Stomach (tissue), 9 donors: ENCODE measurements around the gene CTAG1B. TPM values are rescaled to one million over a fixed set of nuclear protein-coding genes. Genes with fewer than 3 reads are reported as not detected.

Experiments used
- DNase-seq, 2 donors: peaks; one replicate each; pipeline versions ENCODE4 v3.0.0 to v3.0.0-alpha.2; 2013 to 2019
- H3K27ac ChIP-seq, 5 donors: fragments of 200-600 bp in 4 of 5; sonication (generic) in 4 of 5; one replicate each; pipeline ENCODE4 v1.5.1; 2013 to 2019; ENCODE audit warnings: mild to moderate bottlenecking in 1 of 5, moderate library complexity in 1 of 5
- H3K27me3 ChIP-seq, 3 donors: fragments of 200-600 bp; sonication (generic); one replicate each; pipeline ENCODE4 v1.5.1; 2017 to 2019; ENCODE audit warnings: mixed run types in 1 of 3
- H3K36me3 ChIP-seq, 4 donors: fragments of 200-600 bp; sonication (generic); 1 replicate in 3 of 4; 2 replicates in 1 of 4; pipeline ENCODE4 v1.5.1; 2016 to 2019
- H3K4me1 ChIP-seq, 4 donors: fragments of 200-600 bp; sonication (generic); one replicate each; pipeline ENCODE4 v1.5.1; 2016 to 2019
- H3K4me3 ChIP-seq, 4 donors: fragments of 200-600 bp; sonication (generic) in 3 of 4; one replicate each; pipeline ENCODE4 v1.5.1; 2016 to 2019; ENCODE audit warnings: mild to moderate bottlenecking in 1 of 4
- H3K9me3 ChIP-seq, 4 donors: fragments of 200-600 bp; sonication (generic); one replicate each; pipeline ENCODE4 v1.5.1; 2016 to 2019
- EP300 ChIP-seq: sonication (generic); formaldehyde crosslinking; IDR thresholded peaks from one replicate; pipeline ENCODE4 v1.6.1; 2017; ENCODE audit warnings: antibody characterized with exemption
- POLR2A ChIP-seq, 4 donors: fragments of 450-650 bp; IDR thresholded peaks; one replicate each; pipeline ENCODE4 v1.6.1; 2016; ENCODE audit warnings: antibody characterized with exemption in 4 of 4, control low read depth in 2 of 4, mild to moderate bottlenecking in 1 of 4, moderate library complexity in 1 of 4
- POLR2AphosphoS5 ChIP-seq, 3 donors: sonication (generic); formaldehyde crosslinking; IDR thresholded peaks; one replicate each; pipeline ENCODE4 v1.6.1; 2016; ENCODE audit warnings: antibody characterized with exemption in 3 of 3
- WGBS, 5 donors: extraction: QIAGEN DNeasy Blood & Tissue Kit in 3 of 5; methylation state at CpG; one replicate each; pipeline versions ENCODE4 v1.1.5 to v1.1.7; 2013 to 2018; 5-methylcytosine and 5-hydroxymethylcytosine counted together
- intact Hi-C: fragments of 100-400 bp; cut with DNase I; formaldehyde crosslinking; loops from one replicate; pipeline ENCODE4 v1.15.1; 2023; ENCODE audit warnings: low total_unique reads
- polyA plus RNA-seq, 3 donors: library from polyadenylated mRNA; stranded (reverse); fragments of 200-250 nt; gene quantifications; one replicate each; pipeline ENCODE4 v1.2.3, GENCODE V29; 2013
- total RNA-seq, 5 donors: library from RNA; depleted of rRNA; stranded (reverse); fragments of >200 nt; gene quantifications; one replicate each; pipeline versions ENCODE4 v1.1.0 to v1.2.3, GENCODE V29; 2014 to 2016
- TF ChIP-seq, protein P1 (sequence below), 7 experiments: fragments of 450-650 bp in 4 of 7; fragments of 200-600 bp in 3 of 7; sonication (generic) in 3 of 7; IDR thresholded peaks; one replicate each; pipeline ENCODE4 v1.5.1; 2016 to 2019; ENCODE audit warnings: antibody characterized with exemption in 7 of 7, control low read depth in 2 of 7, mild to moderate bottlenecking in 1 of 7
- donor health status: healthy with polysubstance abuse.
- donor health status: Bipolar disorder and iron deficiency.
- donor health status: healthy.

Gene CTAG1B
- total and polyA plus RNA-seq, 8 donors, result not detected

DNA sequence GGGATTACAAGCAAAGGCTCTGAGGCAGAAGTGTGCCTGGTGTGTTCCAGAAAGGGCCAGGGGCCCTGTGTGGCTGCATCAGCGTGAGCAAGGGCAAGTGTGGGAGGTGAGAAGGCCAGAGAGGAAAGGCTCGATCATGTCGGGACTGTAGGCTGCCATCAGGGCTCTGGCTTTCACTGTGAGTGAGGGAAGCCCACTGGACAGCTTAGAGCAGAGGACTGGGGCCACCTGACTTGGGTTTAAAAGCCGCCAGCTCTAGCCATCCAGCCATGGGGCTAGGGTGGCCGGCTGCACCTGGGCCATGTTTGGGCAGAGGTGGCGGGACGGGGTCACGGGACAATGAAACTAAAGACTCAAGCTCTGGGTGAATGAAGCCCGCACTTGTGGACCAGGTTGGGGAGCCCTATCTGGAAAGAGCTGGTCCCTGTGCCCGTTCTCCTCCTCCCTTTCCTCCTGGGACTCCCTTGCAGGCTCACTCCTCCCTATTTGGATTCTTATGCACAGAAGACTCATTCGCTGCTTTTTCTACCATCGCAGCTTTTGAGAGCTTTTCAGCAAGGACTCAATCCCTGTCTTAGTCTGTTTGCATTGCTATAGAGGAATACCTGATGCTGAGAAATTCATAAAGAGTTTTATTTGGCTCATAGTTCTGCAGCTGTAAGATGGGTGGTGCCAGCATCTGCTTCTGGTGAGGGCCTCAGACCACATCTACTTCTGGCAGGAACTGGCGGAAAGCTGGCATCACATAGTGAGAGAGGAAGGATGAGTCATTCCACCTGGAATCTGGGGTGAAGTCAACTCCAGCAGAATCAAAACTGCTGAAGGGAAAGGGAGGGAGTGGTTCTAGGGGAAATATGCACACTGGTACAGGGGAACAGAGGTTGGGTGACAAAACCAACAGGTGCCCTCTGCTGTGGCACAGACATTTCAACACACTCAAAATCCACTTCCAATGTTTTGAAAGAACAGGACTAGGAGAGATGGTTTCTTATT, 15.3 kb downstream of the CTAG1B start:
- H3K4me1 ChIP-seq, result no peaks in the 10 kb centered on the region
- intact Hi-C loops, result no loop called here
- H3K36me3 ChIP-seq, result no peaks in the 10 kb centered on the region
- peak in 1 of 2 donors; percentile 31 for DNase-seq
- TF ChIP-seq POLR2AphosphoS5 (IDR thresholded peaks at IDR 0.05) (no peak), EP300 (no peak), POLR2A (IDR thresholded peaks at IDR 0.05) (no peak)
- TF ChIP-seq, protein P1, sequence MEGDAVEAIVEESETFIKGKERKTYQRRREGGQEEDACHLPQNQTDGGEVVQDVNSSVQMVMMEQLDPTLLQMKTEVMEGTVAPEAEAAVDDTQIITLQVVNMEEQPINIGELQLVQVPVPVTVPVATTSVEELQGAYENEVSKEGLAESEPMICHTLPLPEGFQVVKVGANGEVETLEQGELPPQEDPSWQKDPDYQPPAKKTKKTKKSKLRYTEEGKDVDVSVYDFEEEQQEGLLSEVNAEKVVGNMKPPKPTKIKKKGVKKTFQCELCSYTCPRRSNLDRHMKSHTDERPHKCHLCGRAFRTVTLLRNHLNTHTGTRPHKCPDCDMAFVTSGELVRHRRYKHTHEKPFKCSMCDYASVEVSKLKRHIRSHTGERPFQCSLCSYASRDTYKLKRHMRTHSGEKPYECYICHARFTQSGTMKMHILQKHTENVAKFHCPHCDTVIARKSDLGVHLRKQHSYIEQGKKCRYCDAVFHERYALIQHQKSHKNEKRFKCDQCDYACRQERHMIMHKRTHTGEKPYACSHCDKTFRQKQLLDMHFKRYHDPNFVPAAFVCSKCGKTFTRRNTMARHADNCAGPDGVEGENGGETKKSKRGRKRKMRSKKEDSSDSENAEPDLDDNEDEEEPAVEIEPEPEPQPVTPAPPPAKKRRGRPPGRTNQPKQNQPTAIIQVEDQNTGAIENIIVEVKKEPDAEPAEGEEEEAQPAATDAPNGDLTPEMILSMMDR (IDR thresholded peaks at IDR 0.05), result no peak
- 68 to 83% (median 79%) methylated on average over 4 to 13 of the region's 13 CpGs for WGBS, 5 donors
- peaks cover 0 to 10% (median 0%) of the 10 kb centered on the region in 3 donors for H3K27me3 ChIP-seq
- no peak overlapping the region for H3K4me3 ChIP-seq
- H3K9me3 ChIP-seq, result no peaks in the 10 kb centered on the region
- peak overlapping the region in 1 of 5 donors; percentile 35 for H3K27ac ChIP-seq

DNA sequence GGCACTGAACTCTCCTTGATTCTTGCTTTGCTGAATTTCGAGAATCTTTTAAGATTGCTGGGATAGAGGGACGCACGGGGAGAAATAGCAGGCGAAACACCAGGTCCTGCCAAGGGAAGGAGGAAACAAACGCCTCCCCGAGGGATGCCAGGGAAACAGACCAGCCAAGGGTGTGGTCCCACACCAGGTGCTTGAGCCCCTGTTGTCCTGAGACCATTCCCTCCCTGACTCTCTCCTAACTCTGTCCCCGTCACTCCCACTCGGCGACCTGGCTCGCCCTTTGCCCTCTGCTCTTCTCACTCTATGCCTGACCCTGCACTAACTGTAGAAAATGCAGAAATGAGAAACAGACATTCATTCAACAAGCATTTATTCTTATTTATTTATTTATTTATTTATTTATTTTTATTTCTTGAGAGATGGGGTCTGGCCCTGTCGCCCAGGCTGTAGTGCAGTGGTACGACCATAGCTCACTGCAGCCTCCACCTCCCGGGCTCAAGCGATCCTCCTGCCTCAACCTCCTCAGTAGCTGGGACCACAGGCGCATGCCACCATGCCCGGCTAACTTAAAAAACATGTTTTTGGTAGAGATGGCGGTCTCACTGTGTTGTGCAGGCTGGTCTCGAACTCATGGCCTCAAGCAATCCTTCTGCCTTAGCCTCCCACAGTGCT, 16.2 kb downstream of the CTAG1B start:
- H3K27me3 ChIP-seq, result peaks cover 0 to 10% (median 0%) of the 10 kb centered on the region in 3 donors
- no peaks in the 10 kb centered on the region for H3K36me3 ChIP-seq
- no peaks in the 10 kb centered on the region for H3K4me1 ChIP-seq
- no peaks in the 10 kb centered on the region for H3K9me3 ChIP-seq
- WGBS, 5 donors, result 85 to 90% (median 88%) methylated on average over 14 to 18 of the region's 18 CpGs
- H3K27ac ChIP-seq, result no peak overlapping the region
- DNase-seq, result no peak
- TF ChIP-seq, protein P1 (IDR thresholded peaks at IDR 0.05), result no peak
- TF ChIP-seq POLR2A (IDR thresholded peaks at IDR 0.05) (no peak), POLR2AphosphoS5 (IDR thresholded peaks at IDR 0.05) (no peak), EP300 (no peak)
- H3K4me3 ChIP-seq, result no peak overlapping the region
- intact Hi-C loops, result no loop called here

DNA sequence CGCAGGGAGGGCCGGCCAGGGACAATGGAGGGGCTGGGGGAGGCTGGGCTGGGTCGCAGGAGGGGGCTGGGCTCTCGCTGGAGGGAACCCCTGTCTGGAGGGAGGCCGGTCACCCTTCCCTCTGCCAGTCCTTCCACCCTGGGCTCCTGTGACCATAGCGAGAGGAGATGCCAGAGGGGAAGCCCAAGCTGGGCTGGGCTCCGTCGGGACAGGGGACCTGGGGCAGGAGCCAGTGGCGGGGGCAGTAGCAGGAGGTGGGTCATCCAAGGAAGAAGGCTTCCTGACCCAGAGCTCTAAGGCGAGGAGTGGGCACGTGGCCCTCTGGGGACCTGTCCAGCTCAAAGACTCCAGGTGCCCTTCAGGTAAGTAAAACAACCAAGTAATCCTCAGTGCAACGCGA, 16.9 kb downstream of the CTAG1B start:
- Histone ChIP-seq H3K4me1 (no peaks in the 10 kb centered on the region), H3K9me3 (peaks cover 0 to 5% (median 0%) of the 10 kb centered on the region in 4 donors), H3K36me3 (no peaks in the 10 kb centered on the region), H3K4me3 (no peak overlapping the region), H3K27ac (no peak overlapping the region), H3K27me3 (peaks cover 0 to 10% (median 0%) of the 10 kb centered on the region in 3 donors)
- 66 to 70% (median 67%) methylated on average over 7 to 13 of the region's 13 CpGs for WGBS, 5 donors
- intact Hi-C loops, result no loop called here
- DNase-seq, result no peak
- TF ChIP-seq, protein P1 (IDR thresholded peaks at IDR 0.05), result no peak
- TF ChIP-seq POLR2AphosphoS5 (IDR thresholded peaks at IDR 0.05) (no peak), EP300 (no peak), POLR2A (IDR thresholded peaks at IDR 0.05) (no peak)

DNA sequence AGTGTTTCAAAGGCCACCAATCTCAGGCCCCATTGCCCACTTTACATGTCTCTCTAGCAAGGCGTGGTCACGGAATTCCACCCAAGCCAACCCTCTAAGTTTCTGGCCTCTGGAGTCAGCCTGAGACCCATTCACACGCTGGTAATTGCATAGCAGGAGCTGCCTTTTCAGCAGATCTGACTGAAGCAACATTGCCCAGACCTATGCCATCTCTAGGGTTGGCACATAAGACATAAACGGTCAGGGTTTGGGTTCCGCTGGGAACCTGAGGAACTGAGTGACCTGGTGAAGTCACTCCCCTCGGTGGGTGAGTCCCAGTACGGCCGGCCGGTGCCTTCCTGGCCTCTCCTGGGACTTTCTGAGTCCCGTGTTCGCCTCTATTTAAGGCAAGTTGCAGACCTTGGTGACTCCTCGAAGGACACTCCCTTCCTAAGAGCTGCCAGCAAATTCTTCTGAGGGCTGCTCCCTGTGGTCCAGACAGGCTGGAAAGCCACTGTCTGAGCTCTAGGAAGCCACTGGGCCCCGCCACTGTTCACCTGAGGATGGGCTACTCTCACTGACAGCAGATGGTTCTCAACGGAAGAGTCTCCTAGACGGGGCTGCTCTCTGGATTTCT, 18.2 kb downstream of the CTAG1B start:
- intact Hi-C loops, result no loop called here
- Histone ChIP-seq H3K27ac (no peak overlapping the region), H3K27me3 (peaks cover 0 to 10% (median 0%) of the 10 kb centered on the region in 3 donors), H3K9me3 (peaks cover 0 to 9% (median 0%) of the 10 kb centered on the region in 4 donors), H3K4me3 (no peak overlapping the region), H3K4me1 (no peaks in the 10 kb centered on the region), H3K36me3 (no peaks in the 10 kb centered on the region)
- 77 to 88% (median 83%) methylated on average over 15 of the region's 15 CpGs for WGBS, 5 donors
- no peak for DNase-seq
- TF ChIP-seq, protein P1 (IDR thresholded peaks at IDR 0.05), result no peak
- no peak for TF ChIP-seq EP300
- no peak for TF ChIP-seq POLR2AphosphoS5 (IDR thresholded peaks at IDR 0.05)
- no peak for TF ChIP-seq POLR2A (IDR thresholded peaks at IDR 0.05)
